A549 (cell line): Measurements from ENCODE around the gene ASIC2. TPM values are rescaled to one million over a fixed set of nuclear protein-coding genes. Genes with fewer than 3 reads are reported as not detected.
A peak's percentile ranks its signal among the peaks of the same experiment; 100 is the strongest.
"Not testable (repeated sequence)": the region's sequence is repeated elsewhere in the genome, so short reads cannot be mapped to it uniquely, and the experiment has no call there.

ENCODE experiments used
- ATAC-seq, 2 experiments: fragments of 200-7000 bp in 1 of 2; fragments of >200 bp in 1 of 2; cut with Nextera tagmentation in 1 of 2; cut with Tn5 transposase in 1 of 2; 3 replicates each; pipeline versions ENCODE4 v1.8.0 to v1.9.1; 2018 to 2020; ENCODE audit warnings: mild to moderate bottlenecking in 1 of 2, moderate library complexity in 1 of 2
- CTCF ChIA-PET: fragments of 300-600 bp; sonication (Branson Sonifier 250); formaldehyde crosslinking; extraction: SDS; loops from one replicate; lab custom pipeline; 2021; ENCODE audit warnings: antibody characterized with exemption, inconsistent platforms; lab: Yijun Ruan, JAX
- POLR2A ChIA-PET: fragments of 350-600 bp; formaldehyde crosslinking; extraction: SDS; loops from one replicate; lab custom pipeline; 2021; ENCODE audit warnings: antibody characterized with exemption, inconsistent platforms; lab: Yijun Ruan, JAX
- DNase-seq, 2 experiments: peaks; one replicate each; pipeline versions ENCODE4 v3.0.0 to v3.0.0-alpha.2; 2011 to 2016; ENCODE audit warnings: low read depth in 1 of 2, low spot score in 1 of 2
- FAIRE-seq: peaks from 2 replicates; lab custom pipeline; 2011; peaks lifted over from hg19 to GRCh38; lab: Jason Lieb, UNC
- H3K27ac ChIP-seq, 2 experiments: fragments of >200 bp; sonication (Bioruptor Twin); formaldehyde crosslinking; 3 replicates each; pipeline ENCODE4 v1.5.1; 2016 to 2017
- H3K4me1 ChIP-seq: fragments of >200 bp; sonication (Bioruptor Twin); formaldehyde crosslinking; 3 replicates; pipeline ENCODE4 v1.6.1; 2016
- H3K4me2 ChIP-seq: fragments of >200 bp; sonication (Bioruptor Twin); formaldehyde crosslinking; 3 replicates; pipeline ENCODE4 v1.6.1; 2016
- H3K4me3 ChIP-seq: fragments of >200 bp; sonication (Bioruptor Twin); formaldehyde crosslinking; 3 replicates; pipeline ENCODE4 v1.5.1; 2016
- H3K9me3 ChIP-seq: fragments of >200 bp; sonication (Bioruptor Twin); formaldehyde crosslinking; 3 replicates; pipeline ENCODE4 v1.6.1; 2016
- CHD4 ChIP-seq: fragments of 200-600 bp; sonication (generic); IDR thresholded peaks from 2 replicates; pipeline ENCODE4 v1.6.1; 2016; ENCODE audit warnings: antibody characterized with exemption, mild to moderate bottlenecking, borderline replicate concordance
- EHF ChIP-seq: fragments of 250-450 bp; sonication (Bioruptor Pico); IDR thresholded peaks from 2 replicates; pipeline ENCODE4 v1.5.0; 2020; ENCODE audit warnings: mild to moderate bottlenecking
- EHMT2 ChIP-seq: fragments of 200-600 bp; sonication (generic); IDR thresholded peaks from 2 replicates; pipeline ENCODE4 v1.6.1; 2016; ENCODE audit warnings: antibody characterized with exemption, low read depth, mild to moderate bottlenecking, moderate library complexity
- FOSB ChIP-seq: fragments of 250-450 bp; sonication (Bioruptor Pico); IDR thresholded peaks from 2 replicates; pipeline ENCODE4 v1.5.0; 2020; ENCODE audit warnings: mild to moderate bottlenecking, moderate library complexity
- FOXS1 ChIP-seq: fragments of 250-450 bp; sonication (Bioruptor Pico); IDR thresholded peaks from 2 replicates; pipeline ENCODE4 v1.5.0; 2020; ENCODE audit warnings: mild to moderate bottlenecking, moderate library complexity
- HEYL ChIP-seq: fragments of 250-450 bp; sonication (Bioruptor Pico); IDR thresholded peaks from 2 replicates; pipeline ENCODE4 v1.8.0; 2021; ENCODE audit warnings: mild to moderate bottlenecking, moderate library complexity
- NFE2L2 ChIP-seq: fragments of 150-350 bp; conservative IDR thresholded peaks from 2 replicates; pipeline ENCODE4 v1.6.1; 2014; ENCODE audit warnings: low read length
- RAD21 ChIP-seq, 2 experiments: fragments of >200 bp in 1 of 2; sonication (Bioruptor Twin) in 1 of 2; formaldehyde crosslinking in 1 of 2; IDR thresholded peaks in 1 of 2; conservative IDR thresholded peaks in 1 of 2; 2 replicates in 1 of 2; 3 replicates in 1 of 2; pipeline ENCODE4 v1.6.1; 2012 to 2018; ENCODE audit warnings: inconsistent platforms in 1 of 2
- RCOR1 ChIP-seq: fragments of 150-350 bp; IDR thresholded peaks from 2 replicates; pipeline ENCODE4 v1.6.1; 2014; ENCODE audit warnings: antibody characterized with exemption, low read length, low read depth
- SREBF2 ChIP-seq: fragments of 450-650 bp; IDR thresholded peaks from 2 replicates; pipeline ENCODE4 v1.6.1; 2014; ENCODE audit warnings: mild to moderate bottlenecking, moderate library complexity
- ZFP36 ChIP-seq: fragments of 450-650 bp; IDR thresholded peaks from 2 replicates; pipeline ENCODE4 v1.6.1; 2014; ENCODE audit warnings: borderline replicate concordance; ENCODE audit not compliant: partially characterized antibody
- ZSCAN20 ChIP-seq: fragments of 250-450 bp; sonication (Bioruptor Pico); IDR thresholded peaks from 2 replicates; pipeline ENCODE4 v1.8.0; 2022; ENCODE audit warnings: mild to moderate bottlenecking, moderate library complexity
- WGBS: methylation state at CpG from one replicate; pipeline ENCODE4 v1.1.6; 2017; ENCODE audit errors: missing lambda C conversion rate; 5-methylcytosine and 5-hydroxymethylcytosine counted together
- polyA plus RNA-seq, 4 experiments: library from polyadenylated mRNA; depleted of rRNA in 3 of 4; stranded (reverse); fragments of >200 nt; fragmentation: RNase III in 1 of 4; extraction: RNeasy Plus Mini Kit Qiagen cat#74134 plus additional on column Dnase treatment in 1 of 4; gene quantifications; 2 replicates in 3 of 4; 3 replicates in 1 of 4; pipeline ENCODE4 v1.2.3, GENCODE V29; 2011 to 2017
- TF ChIP-seq, protein P1 (sequence below): fragments of >200 bp; sonication (Bioruptor Twin); formaldehyde crosslinking; IDR thresholded peaks from 3 replicates; pipeline ENCODE4 v1.6.1; 2016
- TF ChIP-seq, protein P2 (sequence below): IDR thresholded peaks from 2 replicates; pipeline ENCODE4 v1.6.1; 2012; ENCODE audit warnings: low read depth, borderline replicate concordance
- TF ChIP-seq, protein P3 (sequence below): fragments of 200-600 bp; sonication (generic); IDR thresholded peaks from 2 replicates; pipeline ENCODE4 v1.6.1; 2016; ENCODE audit warnings: antibody characterized with exemption, mild to moderate bottlenecking, moderate library complexity
- TF ChIP-seq, protein P4 (sequence below): IDR thresholded peaks from 2 replicates; pipeline ENCODE4 v1.6.1; 2012
- TF ChIP-seq, protein P5 (sequence below): fragments of >200 bp; sonication (Bioruptor Twin); formaldehyde crosslinking; IDR thresholded peaks from 3 replicates; pipeline ENCODE4 v1.5.1; 2016

Gene ASIC2
- polyA plus RNA-seq, 2 of the 4 experiments (the other 2 are of a cell fraction), result 1.5 to 1.9 TPM

DNA sequence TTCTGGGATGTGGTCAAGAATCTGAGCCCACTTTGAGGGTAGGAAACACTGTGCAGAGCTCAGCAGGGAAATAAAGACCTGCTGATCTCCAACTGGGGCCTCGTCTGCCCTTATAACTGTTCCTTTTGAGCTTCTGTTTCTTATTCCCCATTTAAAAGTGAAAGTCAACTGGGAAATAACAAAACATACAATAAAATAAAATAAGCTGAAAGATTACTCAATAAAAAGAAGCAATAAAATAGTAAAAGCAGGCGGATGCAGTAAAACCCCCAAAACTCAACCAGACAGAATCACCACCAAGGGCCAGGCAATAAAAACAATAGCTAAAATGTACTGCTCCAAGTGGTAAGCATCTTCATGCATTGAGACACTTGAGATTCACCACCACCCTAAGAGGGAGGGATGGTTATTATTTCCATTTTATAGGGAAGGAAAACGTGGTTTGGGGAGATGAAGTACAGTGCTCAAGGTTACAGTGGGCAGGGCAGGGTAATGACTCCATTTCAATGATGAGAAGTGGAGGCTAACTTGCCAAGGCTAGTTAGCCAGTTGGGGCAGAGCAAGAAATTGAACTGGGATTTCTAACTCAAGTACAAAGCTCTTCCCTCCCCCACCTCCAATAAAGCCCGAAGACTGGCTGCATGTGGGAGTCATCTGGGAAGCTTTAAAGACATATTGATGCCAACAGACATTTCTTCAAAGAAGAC lies 307.9 kb downstream of the ASIC2 start:
- WGBS, result 17% methylated on average over 4 of the region's 4 CpGs
- Histone ChIP-seq H3K4me1 (no peaks in the 10 kb centered on the region), H3K4me3 (no peak overlapping the region), H3K4me2 (no peak overlapping the region), H3K9me3 (peaks cover 28% of the 10 kb centered on the region), H3K27ac (no peak overlapping the region)
- no peak for FAIRE-seq
- no peak for DNase-seq
- TF ChIP-seq NFE2L2 (no peak), EHF (no peak), EHMT2 (no peak), CHD4 (no peak), RCOR1 (no peak)
- TF ChIP-seq, protein P1, sequence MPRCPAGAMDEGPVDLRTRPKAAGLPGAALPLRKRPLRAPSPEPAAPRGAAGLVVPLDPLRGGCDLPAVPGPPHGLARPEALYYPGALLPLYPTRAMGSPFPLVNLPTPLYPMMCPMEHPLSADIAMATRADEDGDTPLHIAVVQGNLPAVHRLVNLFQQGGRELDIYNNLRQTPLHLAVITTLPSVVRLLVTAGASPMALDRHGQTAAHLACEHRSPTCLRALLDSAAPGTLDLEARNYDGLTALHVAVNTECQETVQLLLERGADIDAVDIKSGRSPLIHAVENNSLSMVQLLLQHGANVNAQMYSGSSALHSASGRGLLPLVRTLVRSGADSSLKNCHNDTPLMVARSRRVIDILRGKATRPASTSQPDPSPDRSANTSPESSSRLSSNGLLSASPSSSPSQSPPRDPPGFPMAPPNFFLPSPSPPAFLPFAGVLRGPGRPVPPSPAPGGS, result no peak
- TF ChIP-seq, protein P2, sequence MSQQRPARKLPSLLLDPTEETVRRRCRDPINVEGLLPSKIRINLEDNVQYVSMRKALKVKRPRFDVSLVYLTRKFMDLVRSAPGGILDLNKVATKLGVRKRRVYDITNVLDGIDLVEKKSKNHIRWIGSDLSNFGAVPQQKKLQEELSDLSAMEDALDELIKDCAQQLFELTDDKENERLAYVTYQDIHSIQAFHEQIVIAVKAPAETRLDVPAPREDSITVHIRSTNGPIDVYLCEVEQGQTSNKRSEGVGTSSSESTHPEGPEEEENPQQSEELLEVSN, result no peak
- TF ChIP-seq, protein P3, sequence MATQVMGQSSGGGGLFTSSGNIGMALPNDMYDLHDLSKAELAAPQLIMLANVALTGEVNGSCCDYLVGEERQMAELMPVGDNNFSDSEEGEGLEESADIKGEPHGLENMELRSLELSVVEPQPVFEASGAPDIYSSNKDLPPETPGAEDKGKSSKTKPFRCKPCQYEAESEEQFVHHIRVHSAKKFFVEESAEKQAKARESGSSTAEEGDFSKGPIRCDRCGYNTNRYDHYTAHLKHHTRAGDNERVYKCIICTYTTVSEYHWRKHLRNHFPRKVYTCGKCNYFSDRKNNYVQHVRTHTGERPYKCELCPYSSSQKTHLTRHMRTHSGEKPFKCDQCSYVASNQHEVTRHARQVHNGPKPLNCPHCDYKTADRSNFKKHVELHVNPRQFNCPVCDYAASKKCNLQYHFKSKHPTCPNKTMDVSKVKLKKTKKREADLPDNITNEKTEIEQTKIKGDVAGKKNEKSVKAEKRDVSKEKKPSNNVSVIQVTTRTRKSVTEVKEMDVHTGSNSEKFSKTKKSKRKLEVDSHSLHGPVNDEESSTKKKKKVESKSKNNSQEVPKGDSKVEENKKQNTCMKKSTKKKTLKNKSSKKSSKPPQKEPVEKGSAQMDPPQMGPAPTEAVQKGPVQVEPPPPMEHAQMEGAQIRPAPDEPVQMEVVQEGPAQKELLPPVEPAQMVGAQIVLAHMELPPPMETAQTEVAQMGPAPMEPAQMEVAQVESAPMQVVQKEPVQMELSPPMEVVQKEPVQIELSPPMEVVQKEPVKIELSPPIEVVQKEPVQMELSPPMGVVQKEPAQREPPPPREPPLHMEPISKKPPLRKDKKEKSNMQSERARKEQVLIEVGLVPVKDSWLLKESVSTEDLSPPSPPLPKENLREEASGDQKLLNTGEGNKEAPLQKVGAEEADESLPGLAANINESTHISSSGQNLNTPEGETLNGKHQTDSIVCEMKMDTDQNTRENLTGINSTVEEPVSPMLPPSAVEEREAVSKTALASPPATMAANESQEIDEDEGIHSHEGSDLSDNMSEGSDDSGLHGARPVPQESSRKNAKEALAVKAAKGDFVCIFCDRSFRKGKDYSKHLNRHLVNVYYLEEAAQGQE, result no peak
- CTCF ChIA-PET, result interaction anchor here (1.5 to 1.9 kb wide), 2 partner anchors 10 to 13 kb away, joined by 5 to 6 read pairs; no protein-coding TSS in a partner anchor
- ATAC-seq, result no peak
- POLR2A ChIA-PET, result no interaction called here

DNA sequence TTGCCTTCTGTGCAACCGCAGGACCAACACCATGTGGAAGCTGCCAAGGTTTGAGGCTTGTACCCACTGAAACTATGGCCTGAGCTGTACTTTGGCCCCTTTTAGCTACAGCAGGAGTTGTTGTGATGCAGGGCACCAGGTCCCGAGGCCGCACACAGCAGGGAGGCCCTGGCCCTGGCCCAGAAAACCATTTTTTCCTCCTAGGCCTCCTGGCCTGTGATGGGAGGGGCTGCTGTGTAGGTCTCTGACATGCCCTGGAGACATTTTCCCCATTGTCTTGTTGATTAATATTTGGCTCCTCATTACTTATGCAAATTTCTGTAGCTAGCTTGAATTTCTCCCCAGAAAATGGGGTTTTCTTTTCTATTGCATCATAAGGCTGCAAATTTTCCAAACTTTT lies 311.5 kb downstream of the ASIC2 start:
- DNase-seq, H3K4me1 ChIP-seq, ATAC-seq, FAIRE-seq, POLR2A ChIA-PET, H3K27ac ChIP-seq, H3K4me2 ChIP-seq, H3K4me3 ChIP-seq: not testable (repeated sequence)
- peak; percentile 94 for TF ChIP-seq ZFP36
- WGBS, result 38% methylated on average over 3 of the region's 3 CpGs
- CTCF ChIA-PET, result interaction anchor here (1.0 to 1.8 kb wide), 3 partner anchors 14 to 23 kb away, joined by 3 to 6 read pairs (median 6); no protein-coding TSS in a partner anchor
- peaks cover 22% of the 10 kb centered on the region for H3K9me3 ChIP-seq

DNA sequence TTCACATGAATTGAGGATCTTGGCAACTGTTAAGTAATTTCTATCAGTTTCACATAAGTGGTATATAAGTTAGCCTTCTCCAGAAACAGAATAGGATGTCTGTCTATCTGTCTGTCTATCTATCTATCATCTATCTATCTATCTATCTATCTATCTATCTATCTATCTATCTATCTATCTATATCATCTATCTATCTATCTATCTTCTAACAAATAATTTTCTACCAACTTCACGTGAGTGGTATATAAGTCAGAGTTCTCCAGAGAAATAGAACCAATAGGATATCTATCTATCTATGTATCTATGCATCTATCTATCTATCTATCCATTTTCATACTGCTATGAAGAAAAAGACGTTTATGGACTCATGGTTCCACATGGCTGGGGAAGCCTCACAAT lies 312.9 kb downstream of the ASIC2 start:
- peaks cover 22% of the 10 kb centered on the region for H3K9me3 ChIP-seq
- no peak for DNase-seq
- H3K27ac ChIP-seq, result no peak overlapping the region
- no peaks in the 10 kb centered on the region for H3K4me1 ChIP-seq
- H3K4me2 ChIP-seq, result no peak overlapping the region
- no peak overlapping the region for H3K4me3 ChIP-seq
- WGBS, result 0% methylated on average over 2 of the region's 2 CpGs
- ChIA-PET POLR2A (no interaction called here), CTCF (interaction anchor here (2.0 kb wide), 1 partner anchor 18 kb away, joined by 9 read pairs; no protein-coding TSS in a partner anchor)
- TF ChIP-seq RAD21 (conservative IDR thresholded peaks at IDR 0.05 in 1 of 2, IDR thresholded peaks at IDR 0.05 in 1 of 2) (no peak), FOXS1 (no peak), RCOR1 (no peak), ZSCAN20 (no peak), FOSB (CRISPR knock-in tag) (no peak), SREBF2 (no peak), HEYL (CRISPR knock-in tag) (no peak)
- TF ChIP-seq, protein P4, sequence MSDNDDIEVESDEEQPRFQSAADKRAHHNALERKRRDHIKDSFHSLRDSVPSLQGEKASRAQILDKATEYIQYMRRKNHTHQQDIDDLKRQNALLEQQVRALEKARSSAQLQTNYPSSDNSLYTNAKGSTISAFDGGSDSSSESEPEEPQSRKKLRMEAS, result no peak
- TF ChIP-seq, protein P5, sequence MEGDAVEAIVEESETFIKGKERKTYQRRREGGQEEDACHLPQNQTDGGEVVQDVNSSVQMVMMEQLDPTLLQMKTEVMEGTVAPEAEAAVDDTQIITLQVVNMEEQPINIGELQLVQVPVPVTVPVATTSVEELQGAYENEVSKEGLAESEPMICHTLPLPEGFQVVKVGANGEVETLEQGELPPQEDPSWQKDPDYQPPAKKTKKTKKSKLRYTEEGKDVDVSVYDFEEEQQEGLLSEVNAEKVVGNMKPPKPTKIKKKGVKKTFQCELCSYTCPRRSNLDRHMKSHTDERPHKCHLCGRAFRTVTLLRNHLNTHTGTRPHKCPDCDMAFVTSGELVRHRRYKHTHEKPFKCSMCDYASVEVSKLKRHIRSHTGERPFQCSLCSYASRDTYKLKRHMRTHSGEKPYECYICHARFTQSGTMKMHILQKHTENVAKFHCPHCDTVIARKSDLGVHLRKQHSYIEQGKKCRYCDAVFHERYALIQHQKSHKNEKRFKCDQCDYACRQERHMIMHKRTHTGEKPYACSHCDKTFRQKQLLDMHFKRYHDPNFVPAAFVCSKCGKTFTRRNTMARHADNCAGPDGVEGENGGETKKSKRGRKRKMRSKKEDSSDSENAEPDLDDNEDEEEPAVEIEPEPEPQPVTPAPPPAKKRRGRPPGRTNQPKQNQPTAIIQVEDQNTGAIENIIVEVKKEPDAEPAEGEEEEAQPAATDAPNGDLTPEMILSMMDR, result no peak
- no peak for FAIRE-seq
- no peak for ATAC-seq
